PC-9 (cell line): ENCODE measurements around the gene GAB2. TPM values are rescaled to one million over a fixed set of nuclear protein-coding genes. Genes with fewer than 3 reads are reported as not detected.

Experiments used
- BruUV-seq: library from RNA; stranded (reverse); fragments of 400-500 nt; replicated peaks from 2 replicates; lab custom pipeline; 2021; lab: Mats Ljungman, UMichigan
- CTCF ChIA-PET: fragments of 300-600 bp; sonication (Branson Sonifier 250); formaldehyde crosslinking; loops from one replicate; lab custom pipeline; 2022; ENCODE audit warnings: antibody characterized with exemption; lab: Charles Lee
- POLR2A ChIA-PET: fragments of 300-600 bp; sonication (Branson Sonifier 250); formaldehyde crosslinking; loops from one replicate; lab custom pipeline; 2022; ENCODE audit warnings: antibody characterized with exemption; ENCODE audit not compliant: unreplicated experiment; lab: Charles Lee
- DNase-seq, 2 experiments: peaks; one replicate each; pipeline versions ENCODE4 v3.0.0 to v3.0.0-alpha.2; 2015 to 2022; ENCODE audit warnings: mixed read lengths in 1 of 2
- H2AFZ ChIP-seq: fragments of 200-600 bp; sonication (generic); 2 replicates; pipeline ENCODE4 v1.8.1; 2017; ENCODE audit warnings: antibody characterized with exemption
- H3F3A ChIP-seq: fragments of 200-600 bp; sonication (generic); 2 replicates; pipeline ENCODE4 v1.8.1; 2017; ENCODE audit warnings: antibody characterized with exemption, mild to moderate bottlenecking, low read depth; ENCODE audit not compliant: insufficient read depth
- H3K27ac ChIP-seq: fragments of 200-600 bp; sonication (generic); 2 replicates; pipeline ENCODE4 v1.6.1; 2016; ENCODE audit warnings: mixed run types
- H3K27me3 ChIP-seq: fragments of 200-600 bp; sonication (generic); 2 replicates; pipeline ENCODE4 v1.6.1; 2016; ENCODE audit warnings: low read depth, mixed run types; ENCODE audit not compliant: insufficient read depth
- H3K36me3 ChIP-seq: fragments of 200-600 bp; sonication (generic); 2 replicates; pipeline ENCODE4 v1.6.1; 2016; ENCODE audit warnings: low read depth, mixed run types
- H3K4me1 ChIP-seq: fragments of 200-600 bp; sonication (generic); replicated peaks from 2 replicates; pipeline ENCODE4 v1.6.1; 2016; ENCODE audit warnings: mixed run types; ENCODE audit not compliant: insufficient read depth
- H3K4me2 ChIP-seq: fragments of 200-600 bp; sonication (generic); 2 replicates; pipeline ENCODE4 v1.6.1; 2017; ENCODE audit warnings: mixed run types
- H3K4me3 ChIP-seq: fragments of 200-600 bp; sonication (generic); 2 replicates; pipeline ENCODE4 v1.6.1; 2016; ENCODE audit warnings: mixed run types
- H3K79me2 ChIP-seq: fragments of 200-600 bp; sonication (generic); 2 replicates; pipeline ENCODE4 v1.6.1; 2017; ENCODE audit warnings: low read depth, mixed run types
- H3K9me2 ChIP-seq: fragments of 200-600 bp; sonication (generic); 2 replicates; pipeline ENCODE4 v1.8.1; 2017; ENCODE audit warnings: mild to moderate bottlenecking; ENCODE audit not compliant: insufficient read depth
- H3K9me3 ChIP-seq: fragments of 200-600 bp; sonication (generic); 2 replicates; pipeline ENCODE4 v1.8.1; 2016; ENCODE audit warnings: low read depth; ENCODE audit not compliant: insufficient read depth
- H4K20me1 ChIP-seq: fragments of 200-600 bp; sonication (generic); 2 replicates; pipeline ENCODE4 v1.8.1; 2017; ENCODE audit not compliant: insufficient read depth
- EZH2 ChIP-seq: fragments of 200-600 bp; sonication (generic); IDR thresholded peaks from 2 replicates; pipeline ENCODE4 v1.8.0; 2017; ENCODE audit warnings: antibody characterized with exemption, low read depth
- intact Hi-C: fragments of 100-400 bp; cut with micrococcal nuclease; formaldehyde crosslinking; loops from one replicate; pipeline ENCODE4 v1.10.0; 2022; ENCODE audit not compliant: unreplicated experiment
- total RNA-seq: library from RNA; stranded (reverse); gene quantifications from 2 replicates; pipeline ENCODE4 v1.2.3, GENCODE V29; 2021
- TF ChIP-seq, protein P1 (sequence below): fragments of 200-600 bp; sonication (generic); conservative IDR thresholded peaks from 2 replicates; pipeline ENCODE4 v1.6.1; 2017; ENCODE audit warnings: mixed run types, antibody characterized with exemption, mild to moderate bottlenecking, moderate library complexity

GAB2 gene
- total RNA-seq, 1 experiment from 2014 or later = 17.5 TPM

DNA sequence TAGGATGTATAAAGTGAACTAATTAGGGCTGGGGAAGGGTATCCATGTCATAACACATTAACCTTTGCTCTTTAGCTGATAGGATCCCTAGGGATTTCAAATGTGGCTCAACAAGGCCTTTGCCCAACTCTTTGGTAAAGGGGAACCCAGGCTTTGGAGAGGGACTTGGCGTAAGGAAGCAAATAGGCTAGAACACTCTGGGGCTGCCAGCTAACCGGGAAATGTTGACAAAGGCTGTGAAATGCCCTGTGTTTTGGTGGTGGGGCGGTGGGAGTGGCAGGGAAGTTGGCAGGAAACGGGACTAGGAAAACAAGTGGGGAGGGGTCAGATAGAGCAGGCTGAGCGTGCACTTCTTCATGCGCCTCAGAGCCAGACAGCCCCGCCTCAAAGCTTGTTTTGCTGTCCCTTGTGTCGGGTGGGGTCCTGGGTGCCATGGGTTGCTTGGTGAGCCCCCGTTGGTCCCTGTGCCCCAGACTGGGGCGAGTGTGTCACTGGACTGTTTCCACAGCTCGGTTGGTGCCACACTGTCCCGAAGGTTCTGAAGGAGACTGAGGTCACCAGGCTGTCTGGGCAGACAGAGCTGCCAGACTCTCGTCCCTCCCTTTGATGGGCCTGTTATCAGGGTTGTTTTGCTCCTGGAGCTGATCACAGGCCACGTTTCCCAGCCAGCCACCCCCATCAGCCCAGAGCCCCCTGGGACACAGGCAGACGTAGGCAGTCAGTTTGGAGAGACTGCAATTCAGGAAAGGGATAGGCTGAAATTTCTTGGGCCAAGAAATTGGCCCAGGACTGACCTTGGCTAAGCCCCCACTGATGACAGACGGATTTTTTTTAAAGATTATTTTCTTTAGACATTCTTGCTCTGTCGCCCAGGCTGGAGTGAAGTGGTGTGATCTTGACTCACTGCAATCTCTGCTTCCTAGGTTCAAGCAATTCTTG lies 248.8 kb downstream of the GAB2 start:
- no peak for TF ChIP-seq EZH2
- TF ChIP-seq, protein P1, sequence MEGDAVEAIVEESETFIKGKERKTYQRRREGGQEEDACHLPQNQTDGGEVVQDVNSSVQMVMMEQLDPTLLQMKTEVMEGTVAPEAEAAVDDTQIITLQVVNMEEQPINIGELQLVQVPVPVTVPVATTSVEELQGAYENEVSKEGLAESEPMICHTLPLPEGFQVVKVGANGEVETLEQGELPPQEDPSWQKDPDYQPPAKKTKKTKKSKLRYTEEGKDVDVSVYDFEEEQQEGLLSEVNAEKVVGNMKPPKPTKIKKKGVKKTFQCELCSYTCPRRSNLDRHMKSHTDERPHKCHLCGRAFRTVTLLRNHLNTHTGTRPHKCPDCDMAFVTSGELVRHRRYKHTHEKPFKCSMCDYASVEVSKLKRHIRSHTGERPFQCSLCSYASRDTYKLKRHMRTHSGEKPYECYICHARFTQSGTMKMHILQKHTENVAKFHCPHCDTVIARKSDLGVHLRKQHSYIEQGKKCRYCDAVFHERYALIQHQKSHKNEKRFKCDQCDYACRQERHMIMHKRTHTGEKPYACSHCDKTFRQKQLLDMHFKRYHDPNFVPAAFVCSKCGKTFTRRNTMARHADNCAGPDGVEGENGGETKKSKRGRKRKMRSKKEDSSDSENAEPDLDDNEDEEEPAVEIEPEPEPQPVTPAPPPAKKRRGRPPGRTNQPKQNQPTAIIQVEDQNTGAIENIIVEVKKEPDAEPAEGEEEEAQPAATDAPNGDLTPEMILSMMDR = no peak
- Histone ChIP-seq H3K4me1 (no peaks in the 10 kb centered on the region), H3K27ac (no peak overlapping the region), H2AFZ (no peak overlapping the region), H3K9me3 (no peaks in the 10 kb centered on the region), H3K4me3 (no peak overlapping the region), H3K4me2 (no peak overlapping the region), H3K79me2 (no peaks in the 10 kb centered on the region), H3K27me3 (no peaks in the 10 kb centered on the region), H4K20me1 (no peaks in the 10 kb centered on the region), H3K9me2 (no peaks in the 10 kb centered on the region), H3F3A (no peaks in the 10 kb centered on the region; the same call in 1 of the 2 replicates), H3K36me3 (no peaks in the 10 kb centered on the region)
- intact Hi-C loops = no loop called here
- BruUV-seq = no TSS peak
- ChIA-PET POLR2A (no interaction called here), CTCF (interaction anchor here (0.6 kb wide), 1 partner anchor 109 kb away, joined by 3 read pairs; no protein-coding TSS in a partner anchor)
- DNase-seq = no peak

DNA sequence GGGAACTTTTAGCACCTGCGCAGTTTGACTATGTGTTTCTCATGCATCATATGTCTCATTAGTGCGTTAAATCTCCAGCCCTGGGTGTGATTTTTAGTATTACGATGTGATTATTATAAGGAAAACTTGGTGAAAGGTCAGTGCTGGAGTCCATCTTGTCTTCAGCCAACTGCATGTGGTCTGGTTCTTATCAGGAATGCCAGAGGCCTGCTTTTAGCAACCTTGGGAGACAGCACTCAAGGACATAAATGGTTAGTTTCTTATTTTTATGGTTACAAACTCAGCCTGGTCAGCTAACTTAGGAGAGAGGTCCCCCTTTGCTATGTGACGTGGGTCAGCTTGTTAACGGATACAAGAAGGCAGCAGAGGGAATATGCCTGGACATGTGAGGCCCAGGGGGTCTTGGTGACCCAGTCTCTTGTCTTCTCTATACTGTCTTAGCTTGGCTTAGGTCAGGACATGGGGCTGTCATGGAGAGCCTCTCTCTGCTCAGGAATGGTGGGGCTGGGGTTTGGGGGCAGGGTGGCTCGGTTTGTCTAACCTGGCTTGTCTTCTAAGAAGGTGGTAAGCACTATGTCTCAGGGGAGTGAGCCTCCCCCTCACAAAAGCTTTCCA lies 250.7 kb downstream of the GAB2 start:
- ChIA-PET POLR2A (no interaction called here), CTCF (no interaction called here)
- Histone ChIP-seq H3K4me3 (no peak overlapping the region), H3K4me1 (no peaks in the 10 kb centered on the region), H3K36me3 (no peaks in the 10 kb centered on the region), H3K27me3 (no peaks in the 10 kb centered on the region), H3K9me3 (no peaks in the 10 kb centered on the region), H3K27ac (no peak overlapping the region), H3K9me2 (no peaks in the 10 kb centered on the region), H3F3A (no peaks in the 10 kb centered on the region; the same call in 1 of the 2 replicates), H3K4me2 (no peak overlapping the region), H3K79me2 (no peaks in the 10 kb centered on the region), H2AFZ (no peak overlapping the region), H4K20me1 (no peaks in the 10 kb centered on the region)
- TF ChIP-seq, protein P1 = no peak
- no peak for TF ChIP-seq EZH2
- no peak for DNase-seq
- intact Hi-C loops = no loop called here
- BruUV-seq = no TSS peak

Other genes starting within 250 kb of the GAB2 start
- gene KCTD21, start 229.2 kb downstream of the GAB2 start, total RNA-seq = 16.1 and 16.5 TPM in 2 replicates
- 12.8 and 13.5 TPM in 2 replicates for gene USP35, start 228.9 kb downstream of the GAB2 start, total RNA-seq
- gene NARS2, start 157.0 kb upstream of the GAB2 start, total RNA-seq = 22.4 and 25.1 TPM in 2 replicates